ENCODE measurements around the gene SNX12.
A peak's percentile ranks its signal among the peaks of the same experiment; 100 is the strongest.

SNX12 gene

GRCh38 chrX:71068044-71068918 is at the start of gene SNX12:
TSS of gene SNX12 (minus strand) at chrX:71068334. CDS start at chrX:71068306, 28 bp downstream.
- peak; percentile 73 to 76 for DNase-seq (ENCODE audit: low read depth in 2 of 2)

- no peak for DNase-seq (ENCODE audit: low read depth in 2 of 2)
Observed at GRCh38 chrX:71117358-71117757, 49.2 kb upstream of the SNX12 start.

GRCh38 chrX:71111921-71112431 is 43.8 kb upstream of the SNX12 start:
- DNase-seq (ENCODE audit: low read depth in 2 of 2), result no peak

GRCh38 chrX:71111141-71111843 is 43.2 kb upstream of the SNX12 start, which contains the start of gene IL2RG:
TSS of gene IL2RG (minus strand) at chrX:71111577. CDS start at chrX:71111539, 38 bp downstream.
- DNase-seq (ENCODE audit: low read depth in 2 of 2), result peak in 1 of 2 donors; percentile 66

GRCh38 chrX:71109051-71109450 is 40.9 kb upstream of the SNX12 start:
- no peak for DNase-seq (ENCODE audit: low read depth in 2 of 2)

GRCh38 chrX:71107762-71108360 is 39.7 kb upstream of the SNX12 start:
- no peak for DNase-seq (ENCODE audit: low read depth in 2 of 2)

GRCh38 chrX:71107245-71107644 is 39.1 kb upstream of the SNX12 start:
- no peak for DNase-seq (ENCODE audit: low read depth in 2 of 2)

GRCh38 chrX:71106427-71106826 is 38.3 kb upstream of the SNX12 start, which contains the start of gene CXorf65:
TSS of gene CXorf65 (minus strand) at chrX:71106740. CDS start at chrX:71106556, 184 bp downstream.
- DNase-seq (ENCODE audit: low read depth in 2 of 2), result no peak

GRCh38 chrX:71105628-71106027 is 37.5 kb upstream of the SNX12 start:
- no peak for DNase-seq (ENCODE audit: low read depth in 2 of 2)

- no peak for DNase-seq (ENCODE audit: low read depth in 2 of 2)
Observed at GRCh38 chrX:71103110-71103983, 35.2 kb upstream of the SNX12 start.

GRCh38 chrX:71102292-71102691 is 34.2 kb upstream of the SNX12 start:
- DNase-seq (ENCODE audit: low read depth in 2 of 2), result no peak

GRCh38 chrX:71100581-71101505 is 32.7 kb upstream of the SNX12 start:
- no peak for DNase-seq (ENCODE audit: low read depth in 2 of 2)

GRCh38 chrX:71099736-71100135 is 31.6 kb upstream of the SNX12 start:
- no peak for DNase-seq (ENCODE audit: low read depth in 2 of 2)

GRCh38 chrX:71098951-71099506 is 30.9 kb upstream of the SNX12 start:
- DNase-seq (ENCODE audit: low read depth in 2 of 2), result no peak

GRCh38 chrX:71098302-71098701 is 30.2 kb upstream of the SNX12 start:
- peak; percentile 52 to 72 for DNase-seq (ENCODE audit: low read depth in 2 of 2)

GRCh38 chrX:71096760-71097032 is 28.6 kb upstream of the SNX12 start:
- no peak for DNase-seq (ENCODE audit: low read depth in 2 of 2)

GRCh38 chrX:71095981-71096759 is 28.0 kb upstream of the SNX12 start:
- DNase-seq (ENCODE audit: low read depth in 2 of 2), result no peak

- DNase-seq (ENCODE audit: low read depth in 2 of 2), result peak; percentile 70 to 82
Observed at GRCh38 chrX:71095555-71095980, 27.4 kb upstream of the SNX12 start, which contains the start of gene FOXO4. TSS of gene FOXO4 (plus strand) at chrX:71095851. CDS start at chrX:71096529, 678 bp downstream.

GRCh38 chrX:71095033-71095432 is 26.9 kb upstream of the SNX12 start:
- no peak for DNase-seq (ENCODE audit: low read depth in 2 of 2)

Data from activated CD4-positive, alpha-beta T cell treated with anti-CD3 and anti-CD28 coated beads for 24 hours (primary cell).